Fibroblast of lung (primary cell): Measurements from ENCODE around the gene ARID2. TPM values are rescaled to one million over a fixed set of nuclear protein-coding genes. Genes with fewer than 3 reads are reported as not detected.

ENCODE experiments used
- DNase-seq, 2 donors: peaks; one replicate each; pipeline versions ENCODE4 v3.0.0 to v3.0.0-alpha.2; 2010; ENCODE audit warnings: low read depth in 2 of 2
- H2AFZ ChIP-seq: 2 replicates; pipeline ENCODE4 v1.5.1; 2012; ENCODE audit warnings: low read length, control low read depth, inconsistent platforms
- H3K27ac ChIP-seq: 2 replicates; pipeline ENCODE4 v1.5.1; 2011; ENCODE audit warnings: low read length, control low read depth; ENCODE audit not compliant: insufficient read depth
- H3K27me3 ChIP-seq: 2 replicates; pipeline ENCODE4 v1.5.1; 2011; ENCODE audit warnings: mild to moderate bottlenecking, low read length; ENCODE audit not compliant: control insufficient read depth, insufficient read depth
- H3K36me3 ChIP-seq: 2 replicates; pipeline ENCODE4 v1.5.1; 2011; ENCODE audit warnings: low read length; ENCODE audit not compliant: control insufficient read depth, insufficient read depth
- H3K4me1 ChIP-seq: 2 replicates; pipeline ENCODE4 v1.5.1; 2011; ENCODE audit warnings: low read length; ENCODE audit not compliant: control insufficient read depth, insufficient read depth; ENCODE audit errors: extremely low read depth
- H3K4me2 ChIP-seq: 2 replicates; pipeline ENCODE4 v1.5.1; 2011; ENCODE audit warnings: low read length, control low read depth; ENCODE audit not compliant: insufficient read depth; ENCODE audit errors: extremely low read depth
- H3K4me3 ChIP-seq, 4 experiments: fragments of 200-600 bp in 1 of 4; sonication (generic) in 1 of 4; replicated peaks in 1 of 4; 2 replicates each; pipeline ENCODE4 v1.5.1; 2011 to 2016; ENCODE audit warnings: low read length in 4 of 4, low read depth in 3 of 4, mild to moderate bottlenecking in 3 of 4, control low read depth in 2 of 4, inconsistent platforms in 1 of 4, mixed read lengths in 1 of 4; ENCODE audit not compliant: insufficient read depth in 1 of 4; ENCODE audit errors: control extremely low read depth in 1 of 4
- H3K79me2 ChIP-seq: 2 replicates; pipeline ENCODE4 v1.5.1; 2012; ENCODE audit warnings: mild to moderate bottlenecking, low read length, inconsistent platforms; ENCODE audit not compliant: control insufficient read depth, insufficient read depth
- H3K9ac ChIP-seq: 2 replicates; pipeline ENCODE4 v1.5.1; 2011; ENCODE audit warnings: mild to moderate bottlenecking, low read length, control low read depth; ENCODE audit not compliant: insufficient read depth
- H3K9me3 ChIP-seq: 2 replicates; pipeline ENCODE4 v1.5.1; 2012; ENCODE audit warnings: low read depth, low read length; ENCODE audit not compliant: control insufficient read depth, insufficient read depth
- H4K20me1 ChIP-seq: 2 replicates; pipeline ENCODE4 v1.5.1; 2011; ENCODE audit warnings: low read length; ENCODE audit not compliant: control insufficient read depth, insufficient read depth; ENCODE audit errors: extremely low read depth
- EZH2 ChIP-seq: IDR thresholded peaks from 2 replicates; pipeline ENCODE4 v1.5.1; 2012; ENCODE audit warnings: low read length, control low read depth, mild to moderate bottlenecking; ENCODE audit errors: missing control alignments
- polyA plus RNA-seq, 2 donors: library from polyadenylated mRNA; depleted of rRNA in 1 of 2; stranded (reverse) in 1 of 2; unstranded in 1 of 2; fragments of >200 nt; gene quantifications; 2 replicates each; pipeline ENCODE4 v1.2.1, GENCODE V29; 2011 to 2012; ENCODE audit warnings: missing spikeins in 1 of 2
- total RNA-seq: library from RNA; depleted of rRNA; stranded (reverse); fragments of >200 nt; gene quantifications from 2 replicates; pipeline ENCODE4 v1.2.1, GENCODE V29; 2014
- TF ChIP-seq, protein P1 (sequence below), 2 donors: IDR thresholded peaks in 1 of 2; conservative IDR thresholded peaks in 1 of 2; 1 replicate in 1 of 2; 2 replicates in 1 of 2; pipeline ENCODE4 v1.5.1; 2011 to 2012; ENCODE audit warnings: low read length in 2 of 2, control low read depth in 1 of 2, inconsistent platforms in 1 of 2, low read depth in 1 of 2, mild to moderate bottlenecking in 1 of 2

The ARID2 gene
- total and polyA plus RNA-seq, 2 donors (not counting 1 experiment from before 2014, with no cell fraction given), result 14.5 to 15.7 TPM

DNA sequence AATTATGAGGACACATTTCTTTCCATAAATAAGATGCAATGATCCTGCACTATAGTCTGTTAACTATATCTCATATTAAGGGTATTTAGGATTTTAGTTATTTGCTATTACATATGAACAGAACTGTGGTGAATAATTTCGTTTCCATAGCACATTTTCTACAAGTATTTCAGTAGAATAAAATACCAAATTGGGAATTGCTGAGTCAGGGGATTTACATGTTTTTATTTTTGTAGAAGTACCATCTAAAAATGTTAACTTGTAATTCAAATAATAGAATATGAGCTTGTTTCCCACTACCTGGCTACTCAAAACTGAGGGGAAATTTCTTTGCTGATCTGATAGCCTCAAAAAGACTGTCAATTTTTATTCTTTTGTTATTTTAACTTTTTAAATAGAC, 136.8 kb downstream of the ARID2 start:
- H3K27me3 ChIP-seq, result no peaks in the 10 kb centered on the region
- no peak overlapping the region for H2AFZ ChIP-seq
- H3K9me3 ChIP-seq, result no peaks in the 10 kb centered on the region
- no peaks in the 10 kb centered on the region for H3K4me1 ChIP-seq
- no peaks in the 10 kb centered on the region for H3K79me2 ChIP-seq
- H3K27ac ChIP-seq, result no peak overlapping the region
- H3K36me3 ChIP-seq, result no peaks in the 10 kb centered on the region
- no peak overlapping the region for H3K4me3 ChIP-seq
- TF ChIP-seq, protein P1, sequence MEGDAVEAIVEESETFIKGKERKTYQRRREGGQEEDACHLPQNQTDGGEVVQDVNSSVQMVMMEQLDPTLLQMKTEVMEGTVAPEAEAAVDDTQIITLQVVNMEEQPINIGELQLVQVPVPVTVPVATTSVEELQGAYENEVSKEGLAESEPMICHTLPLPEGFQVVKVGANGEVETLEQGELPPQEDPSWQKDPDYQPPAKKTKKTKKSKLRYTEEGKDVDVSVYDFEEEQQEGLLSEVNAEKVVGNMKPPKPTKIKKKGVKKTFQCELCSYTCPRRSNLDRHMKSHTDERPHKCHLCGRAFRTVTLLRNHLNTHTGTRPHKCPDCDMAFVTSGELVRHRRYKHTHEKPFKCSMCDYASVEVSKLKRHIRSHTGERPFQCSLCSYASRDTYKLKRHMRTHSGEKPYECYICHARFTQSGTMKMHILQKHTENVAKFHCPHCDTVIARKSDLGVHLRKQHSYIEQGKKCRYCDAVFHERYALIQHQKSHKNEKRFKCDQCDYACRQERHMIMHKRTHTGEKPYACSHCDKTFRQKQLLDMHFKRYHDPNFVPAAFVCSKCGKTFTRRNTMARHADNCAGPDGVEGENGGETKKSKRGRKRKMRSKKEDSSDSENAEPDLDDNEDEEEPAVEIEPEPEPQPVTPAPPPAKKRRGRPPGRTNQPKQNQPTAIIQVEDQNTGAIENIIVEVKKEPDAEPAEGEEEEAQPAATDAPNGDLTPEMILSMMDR (conservative IDR thresholded peaks at IDR 0.05 in 1 of 2, IDR thresholded peaks at IDR 0.05 in 1 of 2; ENCODE audit: low read depth in 1 of 2, low read length in 2 of 2), result no peak
- no peak for TF ChIP-seq EZH2
- no peaks in the 10 kb centered on the region for H4K20me1 ChIP-seq
- H3K4me2 ChIP-seq, result no peak overlapping the region
- no peak overlapping the region for H3K9ac ChIP-seq
- DNase-seq, result no peak

DNA sequence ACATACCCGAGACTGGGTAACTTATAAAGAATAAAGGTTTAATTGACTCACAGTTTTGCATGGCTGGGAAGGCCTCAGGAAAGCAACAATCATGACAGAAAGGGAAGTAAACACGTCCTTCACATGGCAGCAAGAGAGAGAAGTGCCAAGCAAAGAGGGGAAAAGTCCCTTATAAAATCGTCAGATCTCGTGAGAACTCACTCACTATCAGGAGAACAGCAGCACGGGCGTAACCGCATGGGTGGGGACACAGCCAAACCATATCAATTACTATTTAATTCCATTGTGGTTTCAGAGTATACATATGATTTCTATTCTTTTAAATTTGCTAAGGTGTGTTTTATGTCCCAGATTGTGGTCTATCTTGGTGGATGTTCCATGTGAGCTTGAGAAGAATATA, 142.9 kb downstream of the ARID2 start:
- no peak for TF ChIP-seq EZH2
- TF ChIP-seq, protein P1 (conservative IDR thresholded peaks at IDR 0.05 in 1 of 2, IDR thresholded peaks at IDR 0.05 in 1 of 2; ENCODE audit: low read depth in 1 of 2, low read length in 2 of 2), result no peak
- Histone ChIP-seq H3K9me3 (no peaks in the 10 kb centered on the region), H2AFZ (no peak overlapping the region), H3K4me2 (no peak overlapping the region), H3K27ac (no peak overlapping the region), H3K4me3 (no peak overlapping the region), H3K36me3 (no peaks in the 10 kb centered on the region), H3K27me3 (no peaks in the 10 kb centered on the region), H3K4me1 (no peaks in the 10 kb centered on the region), H4K20me1 (no peaks in the 10 kb centered on the region), H3K79me2 (no peaks in the 10 kb centered on the region), H3K9ac (no peak overlapping the region)
- DNase-seq, result no peak

DNA sequence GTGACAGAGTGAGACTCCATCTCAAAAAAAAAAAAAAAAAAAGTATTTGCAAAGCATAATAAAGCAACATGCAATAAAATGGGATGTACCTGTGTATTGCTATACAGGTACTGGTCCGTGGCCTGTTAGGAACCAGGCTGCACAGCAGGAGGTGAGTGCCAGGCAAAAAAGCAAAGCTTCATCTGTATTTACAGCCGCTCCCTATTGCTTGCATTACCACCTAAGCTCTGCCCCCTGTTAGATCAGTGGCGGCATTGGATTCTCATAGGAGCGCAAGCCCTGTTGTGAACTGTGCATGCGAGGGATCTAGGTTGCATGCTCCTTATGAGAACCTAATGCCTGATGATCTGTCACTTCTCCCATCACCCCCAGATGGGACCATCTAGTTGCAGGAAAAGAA, 147.6 kb downstream of the ARID2 start:
- H2AFZ ChIP-seq, result no peak overlapping the region
- no peak for TF ChIP-seq EZH2
- TF ChIP-seq, protein P1 (conservative IDR thresholded peaks at IDR 0.05 in 1 of 2, IDR thresholded peaks at IDR 0.05 in 1 of 2; ENCODE audit: low read depth in 1 of 2, low read length in 2 of 2), result no peak
- DNase-seq, result no peak
- no peak overlapping the region for H3K4me3 ChIP-seq
- no peaks in the 10 kb centered on the region for H4K20me1 ChIP-seq
- H3K79me2 ChIP-seq, result no peaks in the 10 kb centered on the region
- no peak overlapping the region for H3K9ac ChIP-seq
- H3K27ac ChIP-seq, result no peak overlapping the region
- H3K4me1 ChIP-seq, result no peaks in the 10 kb centered on the region
- no peaks in the 10 kb centered on the region for H3K36me3 ChIP-seq
- no peak overlapping the region for H3K4me2 ChIP-seq
- no peaks in the 10 kb centered on the region for H3K27me3 ChIP-seq
- no peaks in the 10 kb centered on the region for H3K9me3 ChIP-seq
